ENCODE results near the gene ATP2C2.
"Not testable (repeated sequence)": the region's sequence is repeated elsewhere in the genome, so short reads cannot be mapped to it uniquely, and the experiment has no call there.

ATP2C2 gene

DNA sequence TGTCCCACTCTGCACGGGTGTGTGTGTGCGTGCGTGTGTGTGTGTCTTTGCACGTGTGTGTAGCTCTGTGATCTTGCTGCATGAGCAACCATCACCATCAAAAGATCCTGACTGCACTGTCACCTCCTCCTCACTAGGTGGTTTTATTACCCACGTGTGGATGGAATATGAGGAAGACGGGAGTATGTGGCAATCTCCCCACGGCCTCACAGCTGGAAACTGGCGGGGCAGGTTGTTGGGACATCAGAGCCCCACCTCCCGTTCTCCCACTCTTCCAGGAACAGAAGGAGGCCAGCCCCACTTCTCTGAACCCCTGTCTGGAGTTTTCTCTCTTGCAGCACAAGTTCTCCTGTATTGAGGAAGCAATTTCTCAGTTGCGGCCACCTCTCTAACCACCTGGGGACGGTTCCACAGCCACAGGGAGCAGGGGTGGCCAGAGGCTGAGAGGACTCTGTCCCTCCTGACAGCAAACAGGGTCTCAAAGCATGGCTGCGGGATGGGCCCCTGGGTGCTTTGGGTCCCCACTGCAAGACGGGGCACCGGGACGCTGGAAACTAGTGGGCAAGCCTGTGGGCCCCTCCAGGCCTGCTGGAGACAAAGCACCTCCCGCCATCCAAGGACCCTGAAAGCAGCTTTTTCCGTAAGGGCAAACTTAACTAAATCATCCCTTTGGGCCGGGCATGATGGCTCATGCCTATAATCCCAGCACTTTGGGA lies 27.9 kb upstream of the ATP2C2 start:
- no peak for DNase-seq (ENCODE audit: low read depth in 1 of 2, low spot score in 1 of 2)

DNA sequence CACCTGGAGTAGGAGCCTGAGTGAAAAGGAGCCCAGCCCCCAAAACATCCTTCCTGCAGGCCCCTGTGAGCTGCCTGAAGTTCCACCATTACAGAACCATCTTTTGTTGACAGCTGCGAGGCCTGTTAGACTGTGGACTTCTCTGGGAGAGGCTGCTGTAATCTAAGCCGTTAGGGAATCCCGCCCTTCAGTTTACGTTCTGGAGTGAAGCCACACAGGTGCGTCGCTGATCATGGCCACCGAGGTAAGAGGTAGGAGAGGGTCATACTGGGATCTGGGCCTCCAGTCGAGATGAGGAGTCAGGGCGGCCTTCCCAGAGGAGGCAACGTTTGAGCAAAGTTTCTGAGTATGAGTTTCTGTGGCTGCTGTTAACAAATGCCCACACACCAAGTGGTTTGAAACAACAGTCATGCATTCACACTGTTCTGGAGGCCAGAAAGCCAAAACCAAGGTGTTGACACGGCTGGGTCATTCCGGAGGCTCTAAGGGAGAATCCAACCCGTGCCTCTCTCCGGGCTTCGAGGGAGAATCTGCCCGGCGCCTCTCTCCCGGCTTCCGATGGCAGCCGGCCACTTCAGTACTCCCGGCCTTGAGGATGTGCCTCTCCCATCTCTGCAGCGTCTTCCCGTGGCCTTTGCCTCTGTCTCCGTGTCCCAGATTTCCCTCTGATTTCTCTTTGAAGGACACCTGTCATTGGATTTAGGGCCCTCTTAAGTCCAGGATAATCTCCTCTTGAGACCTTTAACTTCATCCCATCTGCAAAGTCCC lies 26.6 kb upstream of the ATP2C2 start:
- no peak for DNase-seq (ENCODE audit: low read depth in 1 of 2, low spot score in 1 of 2)

- DNase-seq (ENCODE audit: low read depth in 1 of 2, low spot score in 1 of 2) = not testable (repeated sequence)
Measured at GRCh38 chr16:84343800-84344199, 24.5 kb upstream of the ATP2C2 start.

DNA sequence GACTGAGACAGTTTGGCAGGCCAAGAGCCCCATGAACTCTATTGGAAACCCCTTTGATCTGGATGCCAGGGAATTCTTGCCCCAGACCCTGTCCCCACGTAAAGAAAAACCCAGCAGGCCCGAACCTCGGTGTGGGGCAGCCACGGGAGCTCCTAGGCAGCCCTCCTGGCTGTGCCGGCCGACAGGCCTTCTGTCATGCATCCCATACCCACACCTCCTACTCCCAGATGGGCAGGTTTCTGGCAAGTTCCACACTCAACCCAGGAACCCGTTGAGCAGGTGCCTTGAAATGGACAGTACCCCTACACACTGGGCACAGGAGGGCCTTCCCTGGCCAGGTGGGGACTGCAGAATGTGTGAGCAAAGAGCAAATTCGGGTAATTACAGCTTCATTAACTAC lies 23.6 kb upstream of the ATP2C2 start:
- DNase-seq (ENCODE audit: low read depth in 1 of 2, low spot score in 1 of 2) = no peak

- no peak for DNase-seq (ENCODE audit: low read depth in 1 of 2, low spot score in 1 of 2)
Measured at GRCh38 chr16:84347161-84347560, 21.2 kb upstream of the ATP2C2 start.

DNA sequence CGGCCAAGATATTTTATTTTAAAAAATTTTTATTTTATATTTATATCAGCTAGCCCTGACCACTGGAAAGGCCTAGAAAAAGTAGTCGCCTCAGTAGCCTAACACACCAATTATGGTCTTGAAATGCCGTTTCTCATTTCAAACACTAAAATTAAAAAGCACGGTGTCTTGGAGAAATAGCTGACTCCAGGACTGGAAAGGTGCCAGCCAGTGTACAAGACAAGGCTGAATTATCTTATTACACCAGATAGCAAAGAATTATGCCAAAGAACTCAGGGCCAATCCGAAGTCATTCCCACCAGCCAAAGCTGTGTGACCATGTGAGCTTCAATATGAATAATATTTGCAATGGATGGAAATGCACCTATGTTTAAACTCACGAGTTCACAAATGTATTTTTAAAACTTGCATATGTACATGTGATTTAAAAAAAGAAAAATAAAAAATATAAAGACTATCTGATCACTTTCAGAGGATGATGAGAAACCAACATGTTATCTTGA lies 19.9 kb upstream of the ATP2C2 start:
- DNase-seq (ENCODE audit: low read depth in 1 of 2, low spot score in 1 of 2) = no peak

DNA sequence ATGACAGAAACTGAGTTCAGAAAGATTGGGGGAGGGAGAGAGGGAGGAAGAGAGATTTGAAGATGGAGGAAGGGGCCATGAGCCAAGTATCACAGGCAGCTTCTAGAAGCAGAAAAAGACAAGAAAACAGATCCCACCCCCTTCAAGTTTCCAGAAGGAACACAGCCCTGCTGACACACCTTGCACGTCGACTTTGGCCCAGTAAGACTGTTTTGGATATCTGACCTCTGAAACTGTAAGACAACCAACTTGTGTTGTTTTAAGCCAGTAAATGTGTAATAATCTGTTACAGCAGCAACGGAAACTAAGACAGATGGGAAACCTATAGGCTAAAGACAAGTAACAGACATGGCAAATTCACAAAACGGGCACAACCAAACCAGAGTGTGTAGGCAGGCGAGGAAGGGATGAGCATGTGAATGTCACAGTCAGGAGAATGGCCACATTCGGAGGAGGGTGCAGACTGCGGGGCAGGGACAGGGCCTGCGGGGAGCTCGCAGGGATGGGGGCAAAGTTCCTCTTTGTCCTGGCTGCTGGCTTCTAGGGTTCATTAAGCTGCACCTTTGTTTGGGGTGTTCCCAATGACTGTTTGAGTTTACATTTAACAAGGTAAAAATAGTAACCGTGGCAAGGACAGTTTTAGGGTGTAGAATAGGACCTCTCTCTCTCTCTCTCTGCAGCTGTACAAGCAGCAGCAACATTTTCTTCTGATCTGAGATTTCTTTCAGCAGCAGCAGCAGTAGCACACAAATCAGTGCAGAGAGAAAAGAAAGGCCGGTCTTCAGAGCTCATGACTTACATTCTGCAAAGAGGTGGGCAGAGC lies 18.3 kb upstream of the ATP2C2 start:
- no peak for DNase-seq (ENCODE audit: low read depth in 1 of 2, low spot score in 1 of 2)

DNA sequence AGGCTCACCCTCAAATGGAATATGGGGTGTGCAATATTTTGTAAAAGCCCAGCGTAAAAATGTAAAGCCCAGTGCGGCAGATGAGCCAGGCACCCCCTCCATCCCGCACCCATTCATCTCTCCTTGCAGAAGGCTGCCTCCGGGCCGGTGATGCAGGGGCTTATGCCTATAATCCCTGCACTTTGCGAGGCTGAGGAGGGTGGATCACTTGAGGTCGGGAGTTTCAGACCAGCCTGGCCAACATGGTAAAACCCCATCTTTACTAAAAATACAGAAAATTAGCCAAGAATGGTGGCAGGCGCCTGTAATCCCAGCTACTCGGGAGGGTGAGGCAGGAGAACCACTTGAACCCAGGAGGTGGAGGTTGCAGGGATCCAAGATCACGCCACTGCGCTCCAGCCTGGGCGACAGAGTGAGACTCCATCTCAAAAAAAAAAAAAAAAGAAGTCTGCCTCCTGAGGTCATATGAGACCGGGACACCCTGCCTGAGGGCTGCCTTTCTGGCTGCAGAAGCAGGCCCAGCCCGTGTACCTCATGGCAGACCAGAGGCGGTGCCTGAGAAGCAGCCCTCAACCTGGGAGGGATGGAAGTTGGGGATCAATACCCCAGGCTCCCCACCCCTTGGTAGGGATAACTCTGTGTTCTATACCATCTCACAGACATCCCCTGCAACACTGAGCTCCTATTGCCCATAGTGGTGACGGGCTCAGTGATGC lies 17.5 kb upstream of the ATP2C2 start:
- no peak for DNase-seq (ENCODE audit: low read depth in 1 of 2, low spot score in 1 of 2)

GRCh38 chr16:84351630-84352029 lies 16.7 kb upstream of the ATP2C2 start:
- no peak for DNase-seq (ENCODE audit: low read depth in 1 of 2, low spot score in 1 of 2)

DNA sequence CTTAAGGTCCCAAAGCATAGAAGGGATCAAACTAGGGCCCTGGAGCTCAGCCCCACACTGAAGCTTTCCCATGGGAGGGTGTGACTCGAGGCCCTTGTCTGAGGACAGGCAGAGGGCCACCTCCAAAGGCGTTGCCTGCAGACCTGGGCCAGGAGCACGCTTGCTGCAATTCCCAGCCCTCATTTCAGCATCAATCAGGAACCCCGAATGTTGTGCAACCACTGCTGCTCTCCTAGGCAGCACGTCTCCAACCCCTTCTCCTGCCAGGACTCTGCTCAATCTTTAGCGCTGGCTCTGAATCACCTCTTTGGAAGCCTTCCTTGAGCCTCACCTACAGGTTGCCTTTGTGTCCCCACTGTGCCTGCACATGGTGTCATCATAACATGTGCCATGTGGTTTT lies 14.0 kb upstream of the ATP2C2 start:
- DNase-seq (ENCODE audit: low read depth in 1 of 2, low spot score in 1 of 2) = no peak

GRCh38 chr16:84355149-84355548 lies 13.2 kb upstream of the ATP2C2 start:
- DNase-seq (ENCODE audit: low read depth in 1 of 2, low spot score in 1 of 2) = no peak

GRCh38 chr16:84356176-84356575 lies 12.2 kb upstream of the ATP2C2 start:
- no peak for DNase-seq (ENCODE audit: low read depth in 1 of 2, low spot score in 1 of 2)

DNA sequence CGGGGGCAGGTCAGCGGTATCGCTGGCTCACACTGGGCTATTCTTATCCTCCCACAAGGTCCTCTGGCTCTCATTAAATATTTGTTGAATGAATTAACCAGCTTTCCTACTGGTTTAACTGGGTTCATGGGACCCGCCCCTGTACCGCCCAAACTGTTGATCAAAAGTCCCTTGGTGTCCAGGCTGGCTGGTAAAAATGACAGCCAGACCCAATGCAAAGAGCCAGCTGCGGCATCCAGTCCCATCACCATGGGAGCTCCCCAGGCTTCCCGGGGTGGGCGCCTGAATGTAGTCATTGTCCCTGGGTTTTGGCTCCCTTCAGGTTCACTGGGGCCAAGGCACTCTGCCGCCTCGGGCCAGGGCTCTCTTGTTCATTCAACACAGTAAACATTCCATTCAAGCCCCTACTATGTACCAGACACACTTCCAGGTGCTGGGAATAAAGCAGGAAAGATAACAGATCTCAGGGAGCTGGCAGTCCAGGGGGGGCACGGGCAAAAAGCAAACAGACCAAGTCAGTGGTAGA lies 11.7 kb upstream of the ATP2C2 start:
- no peak for DNase-seq (ENCODE audit: low read depth in 1 of 2, low spot score in 1 of 2)

DNA sequence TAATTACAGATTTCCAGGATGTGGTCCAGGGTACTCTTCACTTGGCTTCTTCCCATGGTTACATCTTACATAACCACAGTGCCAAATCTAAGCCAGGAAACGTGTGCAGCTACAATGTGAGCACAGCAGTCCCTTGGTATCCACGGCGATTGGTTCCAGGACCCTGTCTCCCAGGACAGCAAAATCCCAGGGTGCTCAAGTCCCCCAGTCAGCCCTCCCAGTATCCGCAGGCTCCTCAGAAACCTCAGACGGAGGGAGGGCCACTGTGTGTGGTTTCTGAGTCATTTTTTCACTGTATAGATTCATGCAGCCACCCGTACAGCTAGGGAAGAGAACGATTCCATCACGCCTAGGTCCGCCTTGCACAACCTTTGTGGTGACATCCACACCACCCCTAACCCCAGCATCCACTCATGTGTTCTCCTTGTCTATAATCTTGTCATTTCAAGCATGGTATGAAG lies 11.1 kb upstream of the ATP2C2 start:
- no peak for DNase-seq (ENCODE audit: low read depth in 1 of 2, low spot score in 1 of 2)

- DNase-seq (ENCODE audit: low read depth in 1 of 2, low spot score in 1 of 2) = no peak
Measured at GRCh38 chr16:84358601-84359295, 9.6 kb upstream of the ATP2C2 start.

GRCh38 chr16:84359326-84359725 lies 9.0 kb upstream of the ATP2C2 start:
- DNase-seq (ENCODE audit: low read depth in 1 of 2, low spot score in 1 of 2) = no peak

DNA sequence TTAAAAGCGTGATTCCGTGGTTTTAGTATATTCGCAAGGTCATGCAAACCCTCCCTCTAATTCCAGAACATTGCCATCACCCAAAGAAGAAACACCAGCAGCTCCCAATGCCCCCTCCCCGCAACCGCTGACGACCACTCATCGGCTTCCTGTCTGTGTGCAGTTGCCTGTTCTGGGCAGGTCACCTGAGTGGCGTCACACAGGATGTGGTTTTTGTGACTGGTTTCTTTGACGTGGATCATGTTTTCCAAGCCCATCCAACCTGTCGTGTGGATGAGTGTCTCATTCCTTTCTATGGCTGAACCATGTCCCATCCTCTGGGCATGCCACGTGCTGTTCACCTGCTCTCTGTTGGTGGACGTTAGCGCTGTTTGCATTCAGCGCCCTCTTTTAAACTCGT lies 8.2 kb upstream of the ATP2C2 start:
- DNase-seq (ENCODE audit: low read depth in 1 of 2, low spot score in 1 of 2) = no peak

DNA sequence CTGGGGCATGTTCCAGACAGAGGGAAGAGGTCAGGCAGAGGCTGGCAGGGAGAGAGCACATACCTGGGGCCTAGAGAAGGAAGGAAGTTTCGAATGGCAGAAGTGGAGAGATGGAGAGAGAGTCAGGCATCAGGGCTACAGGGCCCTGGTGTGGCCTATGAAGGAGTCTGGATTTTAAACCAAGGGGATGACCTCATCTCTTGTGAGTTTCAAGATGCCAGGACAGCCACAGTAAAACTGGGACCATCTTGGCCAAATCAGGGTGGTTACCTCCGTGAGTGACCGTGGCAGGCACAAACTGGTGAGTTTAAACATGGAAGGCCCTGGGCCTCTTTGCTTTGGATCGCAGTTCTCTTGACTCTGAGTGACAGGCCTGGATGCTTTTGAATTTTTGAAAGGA lies 7.6 kb upstream of the ATP2C2 start:
- no peak for DNase-seq (ENCODE audit: low read depth in 1 of 2, low spot score in 1 of 2)

- DNase-seq (ENCODE audit: low read depth in 1 of 2, low spot score in 1 of 2) = no peak
Measured at GRCh38 chr16:84361546-84361945, 6.8 kb upstream of the ATP2C2 start.

GRCh38 chr16:84362471-84362941 lies 5.8 kb upstream of the ATP2C2 start:
- no peak for DNase-seq (ENCODE audit: low read depth in 1 of 2, low spot score in 1 of 2)
